ENCODE measurements around the gene CRYZL1.

The CRYZL1 gene

DNA sequence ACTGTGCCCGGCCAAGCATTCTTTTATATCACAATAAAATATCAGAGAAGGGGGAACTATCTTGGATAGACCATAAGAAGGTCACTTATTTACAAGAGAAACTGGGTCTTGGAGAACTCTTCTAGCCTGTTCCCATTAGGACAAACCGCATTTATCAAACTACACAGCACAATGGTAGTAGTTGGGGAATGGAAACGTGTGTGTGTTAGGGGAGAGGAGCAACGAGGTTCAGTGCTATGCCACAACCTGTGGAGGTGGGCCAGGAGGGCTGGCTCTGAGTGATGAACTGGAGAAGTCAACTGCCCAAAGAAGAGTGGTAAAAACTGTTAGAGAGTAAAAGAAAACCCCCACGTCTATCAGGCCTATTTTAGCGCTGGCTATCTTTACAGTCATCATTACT, 54.6 kb downstream of the CRYZL1 start:
- WGBS: 89% methylated on average over 3 of the region's 6 CpGs
- Histone ChIP-seq H3K4me3 (ENCODE audit: insufficient read depth in 1 of 2, low read depth in 1 of 2, low read length in 2 of 2) (peak overlapping the region in 1 of 2 experiments; percentile 92), H3K4ac (ENCODE audit: low read depth in 1 of 2, low read length in 2 of 2) (no peak overlapping the region), H3K27ac (ENCODE audit: low read length, poor library complexity, severe bottlenecking) (no peak overlapping the region), H2AK5ac (ENCODE audit: low read length, severe bottlenecking) (no peak overlapping the region), H3K18ac (ENCODE audit: low read depth in 1 of 2, low read length in 2 of 2) (no peak overlapping the region), H3K4me1 (ENCODE audit: control insufficient read depth, insufficient read depth, low read depth, low read length) (peaks cover 3% of the 10 kb centered on the region), H4K91ac (ENCODE audit: low read length) (no peak overlapping the region), H3K27me3 (ENCODE audit: control insufficient read depth in 1 of 2, insufficient read depth in 1 of 2, low read length in 2 of 2) (no peaks in the 10 kb centered on the region), H2AFZ (ENCODE audit: low read depth, low read length) (no peak overlapping the region), H3K9ac (ENCODE audit: low read length) (peak overlapping the region; percentile 92), H3K9me3 (ENCODE audit: control insufficient read depth, low read length) (no peaks in the 10 kb centered on the region), H2BK5ac (ENCODE audit: low read depth, low read length, poor library complexity, severe bottlenecking) (no peak overlapping the region), H3K36me3 (ENCODE audit: control insufficient read depth in 1 of 2, insufficient read depth in 2 of 2, low read depth in 1 of 2, low read length in 2 of 2) (peaks cover 3 to 35% of the 10 kb centered on the region in 2 experiments), H3K79me1 (replicated peaks; ENCODE audit: low read length, poor library complexity, severe bottlenecking) (peaks cover 17% of the 10 kb centered on the region), H2BK120ac (ENCODE audit: low read depth, low read length) (no peak overlapping the region), H2BK15ac (ENCODE audit: low read depth, poor library complexity, severe bottlenecking) (no peak overlapping the region), H3K14ac (ENCODE audit: low read length in 2 of 2) (no peak overlapping the region), H3K23ac (ENCODE audit: low read length in 2 of 2) (no peak overlapping the region), H2BK12ac (ENCODE audit: low read length in 2 of 2) (no peak overlapping the region), H4K8ac (ENCODE audit: low read length) (no peak overlapping the region), H3K4me2 (ENCODE audit: low read length, poor library complexity, severe bottlenecking) (peak overlapping the region; percentile 10)
- no peak for DNase-seq

DNA sequence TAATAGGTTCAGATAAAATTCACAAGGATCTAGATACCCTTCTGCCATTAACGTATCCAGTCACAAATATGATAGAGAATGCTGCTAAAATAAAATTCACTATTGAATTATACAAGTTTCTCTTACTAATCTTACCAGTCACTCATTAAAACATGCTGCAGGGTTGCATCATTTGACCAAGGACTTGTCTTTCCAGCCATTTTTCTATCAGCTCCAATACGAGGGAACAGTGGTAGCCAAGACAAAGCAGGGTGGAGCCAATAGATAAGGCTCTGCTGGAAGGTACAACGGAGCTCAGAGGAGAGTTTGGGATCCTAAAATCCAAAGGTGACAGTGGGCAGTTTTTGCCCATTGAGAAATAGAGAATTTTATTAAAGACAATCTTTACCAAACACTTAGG, 57.1 kb downstream of the CRYZL1 start:
- H3K4me3 ChIP-seq (ENCODE audit: insufficient read depth in 1 of 2, low read depth in 1 of 2, low read length in 2 of 2): no peak overlapping the region
- H3K36me3 ChIP-seq (ENCODE audit: control insufficient read depth in 1 of 2, insufficient read depth in 2 of 2, low read depth in 1 of 2, low read length in 2 of 2): peaks cover 3 to 39% of the 10 kb centered on the region in 2 experiments
- no peak overlapping the region for H4K91ac ChIP-seq (ENCODE audit: low read length)
- no peak overlapping the region for H2BK12ac ChIP-seq (ENCODE audit: low read length in 2 of 2)
- H3K23ac ChIP-seq (ENCODE audit: low read length in 2 of 2): no peak overlapping the region
- H2AFZ ChIP-seq (ENCODE audit: low read depth, low read length): no peak overlapping the region
- 88% methylated on average over 2 of the region's 3 CpGs for WGBS
- H2AK5ac ChIP-seq (ENCODE audit: low read length, severe bottlenecking): no peak overlapping the region
- no peak overlapping the region for H2BK120ac ChIP-seq (ENCODE audit: low read depth, low read length)
- H3K9ac ChIP-seq (ENCODE audit: low read length): no peak overlapping the region
- peaks cover 3% of the 10 kb centered on the region for H3K4me1 ChIP-seq (ENCODE audit: control insufficient read depth, insufficient read depth, low read depth, low read length)
- no peak overlapping the region for H3K18ac ChIP-seq (ENCODE audit: low read depth in 1 of 2, low read length in 2 of 2)
- no peak for DNase-seq
- H3K4ac ChIP-seq (ENCODE audit: low read depth in 1 of 2, low read length in 2 of 2): no peak overlapping the region
- H3K4me2 ChIP-seq (ENCODE audit: low read length, poor library complexity, severe bottlenecking): no peak overlapping the region
- H3K9me3 ChIP-seq (ENCODE audit: control insufficient read depth, low read length): no peaks in the 10 kb centered on the region
- no peaks in the 10 kb centered on the region for H3K27me3 ChIP-seq (ENCODE audit: control insufficient read depth in 1 of 2, insufficient read depth in 1 of 2, low read length in 2 of 2)
- peaks cover 17% of the 10 kb centered on the region for H3K79me1 ChIP-seq (replicated peaks; ENCODE audit: low read length, poor library complexity, severe bottlenecking)
- no peak overlapping the region for H3K14ac ChIP-seq (ENCODE audit: low read length in 2 of 2)
- H2BK15ac ChIP-seq (ENCODE audit: low read depth, poor library complexity, severe bottlenecking): no peak overlapping the region
- H4K8ac ChIP-seq (ENCODE audit: low read length): no peak overlapping the region
- no peak overlapping the region for H2BK5ac ChIP-seq (ENCODE audit: low read depth, low read length, poor library complexity, severe bottlenecking)
- no peak overlapping the region for H3K27ac ChIP-seq (ENCODE audit: low read length, poor library complexity, severe bottlenecking)

DNA sequence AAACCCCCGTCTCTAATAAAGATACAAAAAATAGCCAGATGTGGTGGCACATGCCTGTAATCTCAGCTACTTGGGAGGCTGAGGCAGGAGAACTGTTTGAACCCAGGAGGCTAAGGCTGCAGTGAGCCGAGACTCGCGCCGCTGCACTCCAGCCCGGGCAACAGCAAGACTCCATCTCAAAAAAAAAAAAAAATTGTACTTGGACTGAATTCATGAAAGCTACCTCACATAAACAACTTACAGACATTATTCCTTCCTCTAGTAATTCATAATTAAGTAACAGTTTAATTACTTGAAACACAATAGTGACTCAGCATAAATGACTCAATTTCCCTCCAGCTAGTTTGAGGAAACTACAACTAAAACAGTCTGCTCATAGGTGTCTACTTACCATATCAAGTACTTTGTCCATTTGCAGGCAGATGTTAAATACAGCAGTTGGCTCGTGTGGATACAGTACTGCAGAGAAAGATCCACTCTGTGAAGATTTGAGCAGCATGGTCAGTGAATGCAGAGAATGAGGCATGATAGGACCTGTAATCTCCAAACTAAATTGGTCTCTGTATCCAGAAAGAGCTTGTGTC, 62.5 kb downstream of the CRYZL1 start:
- Histone ChIP-seq H3K9ac (ENCODE audit: low read length) (peak overlapping the region; percentile 29), H3K4me3 (ENCODE audit: insufficient read depth in 1 of 2, low read depth in 1 of 2, low read length in 2 of 2) (no peak overlapping the region), H3K23ac (ENCODE audit: low read length in 2 of 2) (no peak overlapping the region), H3K9me3 (ENCODE audit: control insufficient read depth, low read length) (no peaks in the 10 kb centered on the region), H3K4me2 (ENCODE audit: low read length, poor library complexity, severe bottlenecking) (no peak overlapping the region), H3K27me3 (ENCODE audit: control insufficient read depth in 1 of 2, insufficient read depth in 1 of 2, low read length in 2 of 2) (no peaks in the 10 kb centered on the region), H3K14ac (ENCODE audit: low read length in 2 of 2) (no peak overlapping the region), H3K36me3 (ENCODE audit: control insufficient read depth in 1 of 2, insufficient read depth in 2 of 2, low read depth in 1 of 2, low read length in 2 of 2) (peaks cover 12 to 74% of the 10 kb centered on the region in 2 experiments), H3K79me1 (replicated peaks; ENCODE audit: low read length, poor library complexity, severe bottlenecking) (peaks cover 2% of the 10 kb centered on the region), H3K18ac (ENCODE audit: low read depth in 1 of 2, low read length in 2 of 2) (no peak overlapping the region), H2BK5ac (ENCODE audit: low read depth, low read length, poor library complexity, severe bottlenecking) (no peak overlapping the region), H2BK12ac (ENCODE audit: low read length in 2 of 2) (no peak overlapping the region), H3K4ac (ENCODE audit: low read depth in 1 of 2, low read length in 2 of 2) (no peak overlapping the region), H3K27ac (ENCODE audit: low read length, poor library complexity, severe bottlenecking) (peak overlapping the region; percentile 49), H2AK5ac (ENCODE audit: low read length, severe bottlenecking) (no peak overlapping the region), H4K91ac (ENCODE audit: low read length) (no peak overlapping the region), H4K8ac (ENCODE audit: low read length) (no peak overlapping the region), H2BK120ac (ENCODE audit: low read depth, low read length) (no peak overlapping the region), H3K4me1 (ENCODE audit: control insufficient read depth, insufficient read depth, low read depth, low read length) (no peaks in the 10 kb centered on the region), H2AFZ (ENCODE audit: low read depth, low read length) (no peak overlapping the region), H2BK15ac (ENCODE audit: low read depth, poor library complexity, severe bottlenecking) (no peak overlapping the region)
- WGBS: 87% methylated on average over 6 of the region's 7 CpGs
- peak; percentile 37 for DNase-seq

DNA sequence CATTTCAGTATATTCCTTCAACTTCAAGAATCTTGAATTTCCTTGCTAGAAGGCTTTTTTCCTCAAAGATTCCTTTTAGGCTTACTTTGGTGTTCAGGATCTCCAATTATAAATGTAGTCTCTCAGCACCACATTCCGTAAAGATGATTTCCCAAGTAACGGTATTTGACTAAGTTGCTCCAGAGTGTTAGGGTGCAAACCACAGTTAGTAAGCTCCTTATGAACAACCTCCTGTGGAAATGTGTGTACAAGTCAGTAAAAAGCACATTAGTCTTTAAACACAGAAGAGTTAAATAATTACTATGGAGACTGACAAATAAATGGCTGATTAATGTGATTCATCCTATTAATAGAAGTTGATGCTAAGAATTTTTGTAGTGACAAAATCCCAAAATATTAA, 63.3 kb downstream of the CRYZL1 start:
- no CpG with 5 or more reads among the region's 2 CpGs for WGBS
- H4K91ac ChIP-seq (ENCODE audit: low read length): no peak overlapping the region
- H3K4me2 ChIP-seq (ENCODE audit: low read length, poor library complexity, severe bottlenecking): no peak overlapping the region
- no peak overlapping the region for H3K18ac ChIP-seq (ENCODE audit: low read depth in 1 of 2, low read length in 2 of 2)
- H2AK5ac ChIP-seq (ENCODE audit: low read length, severe bottlenecking): no peak overlapping the region
- peak overlapping the region; percentile 37 for H3K9ac ChIP-seq (ENCODE audit: low read length)
- no peak overlapping the region for H3K4ac ChIP-seq (ENCODE audit: low read depth in 1 of 2, low read length in 2 of 2)
- H3K23ac ChIP-seq (ENCODE audit: low read length in 2 of 2): no peak overlapping the region
- peaks cover 2% of the 10 kb centered on the region for H3K79me1 ChIP-seq (replicated peaks; ENCODE audit: low read length, poor library complexity, severe bottlenecking)
- H2BK120ac ChIP-seq (ENCODE audit: low read depth, low read length): no peak overlapping the region
- H3K4me3 ChIP-seq (ENCODE audit: insufficient read depth in 1 of 2, low read depth in 1 of 2, low read length in 2 of 2): no peak overlapping the region
- H3K27ac ChIP-seq (ENCODE audit: low read length, poor library complexity, severe bottlenecking): no peak overlapping the region
- no peaks in the 10 kb centered on the region for H3K9me3 ChIP-seq (ENCODE audit: control insufficient read depth, low read length)
- H3K14ac ChIP-seq (ENCODE audit: low read length in 2 of 2): no peak overlapping the region
- H3K27me3 ChIP-seq (ENCODE audit: control insufficient read depth in 1 of 2, insufficient read depth in 1 of 2, low read length in 2 of 2): no peaks in the 10 kb centered on the region
- peak; percentile 38 for DNase-seq
- H2BK15ac ChIP-seq (ENCODE audit: low read depth, poor library complexity, severe bottlenecking): no peak overlapping the region
- no peak overlapping the region for H2BK12ac ChIP-seq (ENCODE audit: low read length in 2 of 2)
- H3K36me3 ChIP-seq (ENCODE audit: control insufficient read depth in 1 of 2, insufficient read depth in 2 of 2, low read depth in 1 of 2, low read length in 2 of 2): peaks cover 12 to 80% of the 10 kb centered on the region in 2 experiments
- H3K4me1 ChIP-seq (ENCODE audit: control insufficient read depth, insufficient read depth, low read depth, low read length): no peaks in the 10 kb centered on the region
- no peak overlapping the region for H2BK5ac ChIP-seq (ENCODE audit: low read depth, low read length, poor library complexity, severe bottlenecking)
- no peak overlapping the region for H2AFZ ChIP-seq (ENCODE audit: low read depth, low read length)
- H4K8ac ChIP-seq (ENCODE audit: low read length): no peak overlapping the region
